C4-2B (cell line): ENCODE data around the gene CFAP54.

Experiments used
- ZFX ChIP-seq: fragments of 450-650 bp; IDR thresholded peaks from 2 replicates; pipeline ENCODE4 v1.6.1; 2017
- TF ChIP-seq, protein P1 (sequence below): fragments of 450-650 bp; conservative IDR thresholded peaks from 2 replicates; pipeline ENCODE4 v1.5.1; 2017; ENCODE audit warnings: mild to moderate bottlenecking

DNA sequence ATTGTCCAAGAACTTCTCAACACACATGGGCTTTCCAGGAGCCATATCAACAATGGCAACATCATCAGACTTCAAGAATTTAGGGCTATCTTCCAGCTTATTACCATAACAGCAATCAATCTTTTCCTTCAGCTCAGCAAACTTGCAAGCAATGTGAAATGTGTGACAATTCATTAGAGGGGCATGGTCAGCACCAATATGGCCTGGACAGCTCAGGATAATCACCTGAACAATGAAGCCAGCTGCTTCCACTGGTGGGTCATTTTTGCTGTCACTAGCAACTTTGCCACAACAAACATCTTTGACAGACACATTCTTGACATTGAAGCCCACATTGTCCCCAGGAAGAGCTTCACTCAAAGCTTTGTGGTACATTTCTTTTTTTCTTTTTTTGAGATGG is 411.8 kb downstream of the CFAP54 start:
- TF ChIP-seq, protein P1, sequence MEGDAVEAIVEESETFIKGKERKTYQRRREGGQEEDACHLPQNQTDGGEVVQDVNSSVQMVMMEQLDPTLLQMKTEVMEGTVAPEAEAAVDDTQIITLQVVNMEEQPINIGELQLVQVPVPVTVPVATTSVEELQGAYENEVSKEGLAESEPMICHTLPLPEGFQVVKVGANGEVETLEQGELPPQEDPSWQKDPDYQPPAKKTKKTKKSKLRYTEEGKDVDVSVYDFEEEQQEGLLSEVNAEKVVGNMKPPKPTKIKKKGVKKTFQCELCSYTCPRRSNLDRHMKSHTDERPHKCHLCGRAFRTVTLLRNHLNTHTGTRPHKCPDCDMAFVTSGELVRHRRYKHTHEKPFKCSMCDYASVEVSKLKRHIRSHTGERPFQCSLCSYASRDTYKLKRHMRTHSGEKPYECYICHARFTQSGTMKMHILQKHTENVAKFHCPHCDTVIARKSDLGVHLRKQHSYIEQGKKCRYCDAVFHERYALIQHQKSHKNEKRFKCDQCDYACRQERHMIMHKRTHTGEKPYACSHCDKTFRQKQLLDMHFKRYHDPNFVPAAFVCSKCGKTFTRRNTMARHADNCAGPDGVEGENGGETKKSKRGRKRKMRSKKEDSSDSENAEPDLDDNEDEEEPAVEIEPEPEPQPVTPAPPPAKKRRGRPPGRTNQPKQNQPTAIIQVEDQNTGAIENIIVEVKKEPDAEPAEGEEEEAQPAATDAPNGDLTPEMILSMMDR = no peak
- TF ChIP-seq ZFX = no peak
